Measurements from ENCODE around the gene LYVE1.

Gene LYVE1

DNA sequence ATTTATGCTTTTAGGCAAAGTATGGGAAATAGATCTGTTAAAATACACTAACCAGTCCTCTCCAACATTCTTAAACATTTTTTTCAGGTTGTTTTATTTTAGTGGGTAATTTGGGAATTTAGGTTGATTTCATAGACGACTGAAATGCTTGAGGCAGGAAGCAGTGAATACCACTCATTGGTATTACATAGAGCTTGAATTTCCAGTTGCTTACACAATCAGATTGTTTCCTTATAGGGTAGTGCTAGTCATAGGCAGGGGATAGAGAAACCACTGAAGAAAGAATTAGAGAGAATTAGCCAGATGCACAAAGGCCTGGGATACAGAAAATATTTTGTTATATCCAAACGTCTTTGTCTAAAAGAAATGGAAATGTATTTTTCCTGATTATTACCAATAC lies 23.9 kb upstream of the LYVE1 start:
- DNase-seq (ENCODE audit: low read depth): no peak

GRCh38 chr11:10591741-10592140 lies 23.3 kb upstream of the LYVE1 start:
- DNase-seq (ENCODE audit: low read depth): no peak

- no peak for DNase-seq (ENCODE audit: low read depth)
Measured at GRCh38 chr11:10590218-10590915, 21.9 kb upstream of the LYVE1 start.

DNA sequence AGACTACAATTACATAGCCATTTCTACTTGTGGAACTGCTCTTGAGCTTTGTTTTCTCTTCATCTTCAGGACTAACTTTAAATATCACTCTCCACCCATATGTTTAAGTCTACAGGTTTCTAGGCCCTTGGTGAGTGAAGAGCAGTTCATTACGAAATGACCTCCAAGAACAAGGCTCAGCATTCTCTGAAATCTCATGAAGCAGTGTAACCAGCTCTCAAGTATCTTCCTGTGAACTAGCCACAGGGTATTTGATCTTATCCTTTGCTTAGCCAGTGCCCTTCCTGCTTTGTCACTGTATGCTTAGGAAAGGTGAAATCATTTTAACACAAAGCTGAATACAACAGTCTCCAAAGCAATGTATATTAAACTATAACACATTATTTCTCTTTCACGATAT lies 20.4 kb upstream of the LYVE1 start:
- DNase-seq (ENCODE audit: low read depth): no peak

- DNase-seq (ENCODE audit: low read depth): no peak
Measured at GRCh38 chr11:10587995-10588394, 19.5 kb upstream of the LYVE1 start.

- DNase-seq (ENCODE audit: low read depth): no peak
Measured at GRCh38 chr11:10587388-10587787, 18.9 kb upstream of the LYVE1 start.

GRCh38 chr11:10584071-10584501 lies 15.6 kb upstream of the LYVE1 start:
- DNase-seq (ENCODE audit: low read depth): no peak

GRCh38 chr11:10581481-10582019 lies 13.1 kb upstream of the LYVE1 start:
- DNase-seq (ENCODE audit: low read depth): no peak

DNA sequence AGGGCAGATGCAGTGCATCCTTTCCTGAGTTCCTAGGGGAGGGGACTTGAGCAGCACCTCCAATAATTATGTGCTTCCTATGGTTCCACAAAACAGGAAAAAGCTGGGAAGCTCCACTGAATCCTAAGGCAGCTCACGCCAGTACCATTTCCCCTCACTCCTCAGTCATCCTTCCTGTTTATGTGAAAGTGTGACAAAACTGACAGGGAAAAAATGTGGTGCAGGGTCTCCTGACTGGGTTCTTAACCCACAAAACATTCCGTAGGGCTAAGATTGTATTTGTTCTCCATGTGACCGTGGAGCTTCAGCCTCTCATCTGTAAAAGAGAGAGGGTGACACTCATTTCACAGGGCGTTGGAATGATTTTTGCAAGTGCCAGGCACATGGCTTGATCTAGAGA lies 12.2 kb upstream of the LYVE1 start:
- no peak for DNase-seq (ENCODE audit: low read depth)

DNA sequence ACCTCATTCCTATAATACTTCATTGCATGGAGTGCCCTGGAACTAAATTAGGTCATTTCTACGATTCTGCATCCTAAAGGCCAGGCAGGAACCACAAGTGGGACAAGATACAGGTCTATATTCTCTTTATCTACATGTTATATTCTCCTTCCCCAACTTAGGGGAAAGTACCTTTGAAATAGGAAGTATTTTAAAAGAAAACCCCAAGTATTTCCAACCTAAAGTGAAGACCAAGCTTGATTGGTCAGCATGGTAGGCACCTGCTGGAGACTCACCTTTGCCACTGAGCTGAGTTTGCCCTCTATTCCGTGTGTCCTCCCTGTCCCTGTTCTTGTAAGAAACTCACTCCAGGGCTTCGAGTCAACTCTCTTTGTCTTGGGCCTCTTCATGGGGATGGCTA lies 11.2 kb upstream of the LYVE1 start:
- DNase-seq (ENCODE audit: low read depth): no peak

GRCh38 chr11:10576035-10576398 lies 7.6 kb upstream of the LYVE1 start:
- DNase-seq (ENCODE audit: low read depth): no peak

- DNase-seq (ENCODE audit: low read depth): no peak
Measured at GRCh38 chr11:10575346-10576034, 7.0 kb upstream of the LYVE1 start.

DNA sequence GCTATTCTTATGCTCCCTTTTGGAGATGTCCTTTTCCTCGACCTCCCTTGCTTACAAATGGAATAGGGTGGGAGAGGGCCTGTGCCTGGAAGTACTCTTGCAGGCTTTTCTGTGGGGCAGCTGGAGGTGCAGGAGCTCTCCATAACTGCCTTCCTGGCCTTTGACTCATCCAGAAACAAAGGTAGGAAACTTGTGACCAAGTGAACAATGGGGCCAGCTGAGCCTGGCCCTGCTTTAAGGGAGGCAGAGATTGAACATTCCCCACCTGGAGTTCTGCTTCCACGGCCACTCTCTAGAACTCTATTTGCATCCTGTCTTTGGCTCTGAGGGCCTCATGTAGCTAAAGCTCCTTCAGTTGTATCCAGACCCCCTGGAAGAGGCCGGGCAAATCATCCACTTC lies 5.1 kb upstream of the LYVE1 start:
- DNase-seq (ENCODE audit: low read depth): no peak

DNA sequence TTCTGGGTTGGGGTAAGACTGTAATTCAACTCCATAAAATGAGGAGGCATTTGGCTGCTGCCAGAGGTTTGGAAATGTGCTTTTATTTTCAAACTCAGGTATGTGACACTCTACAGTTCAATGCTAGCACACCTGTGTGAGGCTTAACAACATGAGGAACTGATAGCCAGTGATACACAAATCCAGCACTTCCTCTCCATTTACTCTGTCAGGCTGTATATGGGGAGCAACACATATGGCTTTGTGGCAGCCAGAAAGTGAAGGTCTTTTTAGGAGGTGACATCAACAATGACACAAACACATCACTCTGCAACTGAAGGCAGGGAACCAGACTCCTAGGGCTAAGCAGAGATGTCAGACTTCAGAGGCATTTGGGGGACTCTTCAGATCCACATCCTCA lies 4.6 kb upstream of the LYVE1 start:
- no peak for DNase-seq (ENCODE audit: low read depth)

GRCh38 chr11:10572533-10572932 lies 4.1 kb upstream of the LYVE1 start:
- DNase-seq (ENCODE audit: low read depth): no peak

DNA sequence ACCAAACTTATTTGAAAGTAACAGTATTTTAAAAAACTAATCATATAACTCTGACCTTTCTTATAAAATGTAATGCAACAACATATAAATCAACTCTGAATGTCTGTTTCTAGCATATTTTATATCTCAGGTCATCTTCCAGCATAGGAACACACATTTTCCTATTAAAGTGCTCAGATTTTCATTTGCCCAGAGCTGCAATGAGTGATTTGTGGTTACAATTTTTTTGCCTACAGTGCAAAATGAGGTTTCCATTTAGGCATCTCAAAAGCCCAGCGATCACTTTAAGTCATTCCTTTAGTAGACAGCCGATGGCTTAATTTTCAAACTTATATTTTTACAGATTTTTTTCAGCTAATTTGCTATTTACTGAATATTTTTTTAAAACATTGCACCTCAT lies 1.0 kb downstream of the LYVE1 start:
- DNase-seq (ENCODE audit: low read depth): no peak

- DNase-seq (ENCODE audit: low read depth): no peak
Measured at GRCh38 chr11:10566257-10566957, 2.1 kb downstream of the LYVE1 start.

GRCh38 chr11:10565493-10565892 lies 3.0 kb downstream of the LYVE1 start:
- no peak for DNase-seq (ENCODE audit: low read depth)

- DNase-seq (ENCODE audit: low read depth): no peak
Measured at GRCh38 chr11:10564696-10565318, 3.7 kb downstream of the LYVE1 start.

DNA sequence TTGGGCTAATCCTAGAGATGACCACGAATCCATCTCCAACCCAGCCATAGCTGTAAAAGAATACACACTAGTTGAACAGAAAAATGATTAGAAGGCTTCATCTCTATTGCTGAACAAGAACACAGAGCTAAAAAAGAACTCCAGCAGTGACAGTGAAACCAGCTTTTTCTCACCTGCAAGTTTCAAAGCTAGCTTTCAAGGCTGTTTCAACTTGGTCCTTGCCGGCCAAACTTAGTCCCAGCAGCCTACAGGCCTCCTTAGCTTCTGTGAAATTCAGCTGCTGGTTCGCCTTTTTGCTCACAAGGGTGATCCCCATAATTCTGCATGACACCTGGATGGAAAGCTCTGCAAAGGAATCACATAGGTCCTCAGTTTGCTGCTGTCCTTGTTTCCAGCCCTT lies 4.4 kb downstream of the LYVE1 start:
- no peak for DNase-seq (ENCODE audit: low read depth)

DNA sequence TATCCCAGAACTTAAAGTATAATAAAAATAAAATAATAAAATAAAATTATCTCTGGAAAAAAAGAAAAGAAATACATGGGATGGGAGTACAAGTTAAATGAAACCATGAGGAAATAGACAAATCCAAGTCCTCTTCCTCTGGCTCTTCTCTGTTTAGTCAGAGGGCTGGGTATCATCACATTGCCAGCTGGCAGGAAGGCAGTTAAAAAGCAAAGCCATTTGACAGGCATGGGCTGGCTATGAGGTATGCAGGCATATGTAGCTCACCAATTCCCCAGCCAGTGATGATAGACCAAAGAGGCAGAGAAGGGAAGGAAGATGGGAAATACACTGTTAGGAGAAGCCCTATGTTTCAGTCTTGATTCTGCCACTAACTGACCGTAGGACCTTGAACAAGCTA lies 6.5 kb downstream of the LYVE1 start:
- DNase-seq (ENCODE audit: low read depth): no peak

GRCh38 chr11:10561043-10561818 lies 7.2 kb downstream of the LYVE1 start:
- no peak for DNase-seq (ENCODE audit: low read depth)

All from stimulated activated CD8-positive, alpha-beta memory T cell treated with anti-CD3 and anti-CD28 coated beads, Interleukin-4, amount 100 ng/mL, for 24 hours (primary cell).